ENCODE data around the gene MAP3K15. TPM values are rescaled to one million over a fixed set of nuclear protein-coding genes. Genes with fewer than 3 reads are reported as not detected.

Gene MAP3K15
- total RNA-seq, 1 experiment from 2014 or later = 1.2 TPM

DNA sequence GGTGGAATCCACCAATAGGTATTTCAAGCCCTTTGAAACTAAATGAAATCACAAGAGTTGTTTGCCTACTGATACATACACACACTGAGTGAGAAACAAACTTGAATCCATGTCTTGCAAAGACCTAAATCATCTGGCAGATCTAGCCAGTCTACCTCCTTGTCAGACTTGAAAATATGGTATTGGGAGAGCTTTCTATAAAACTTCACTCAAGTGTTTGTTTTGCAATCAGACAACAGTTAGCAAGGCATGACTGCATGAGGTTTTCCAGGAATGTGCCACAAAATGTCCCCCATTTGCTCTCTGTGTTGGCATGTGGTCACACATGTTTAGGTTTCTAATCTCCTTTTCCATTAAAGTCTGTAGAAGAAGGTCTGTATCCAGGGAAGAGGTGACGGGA lies 52.4 kb downstream of the MAP3K15 start:
- Mint-ChIP-seq H3K4me3 (no peak overlapping the region), H3K9me3 (peaks cover 57 to 62% of the 10 kb centered on the region in 2 experiments), H3K36me3 (ENCODE audit: insufficient read depth in 1 of 3, low read depth in 3 of 3) (peaks cover 0 to 4% (median 0%) of the 10 kb centered on the region in 3 experiments; a peak in 4 of 7 replicates), H3K4me1 (no peaks in the 10 kb centered on the region), H3K27me3 (ENCODE audit: low read depth) (peaks cover 1% of the 10 kb centered on the region; the same call in 1 of the 2 replicates), H3K27ac (no peak overlapping the region)
- no peak overlapping the region for H2AK5ac ChIP-seq (ENCODE audit: insufficient read length, low read length)
- no peak overlapping the region for H2AFZ ChIP-seq (ENCODE audit: low read length)
- H3T11ph ChIP-seq (ENCODE audit: low read length) = no peak overlapping the region
- H3K27me3 ChIP-seq (ENCODE audit: insufficient read depth, low read length) = no peaks in the 10 kb centered on the region
- no peak overlapping the region for H2BK15ac ChIP-seq (ENCODE audit: low read depth, low read length)
- H2BK12ac ChIP-seq (ENCODE audit: insufficient read length, low read depth, low read length) = no peak overlapping the region
- no peak overlapping the region for H3K4me2 ChIP-seq (ENCODE audit: insufficient read depth, insufficient read length, low read length)
- no peak overlapping the region for H3K18ac ChIP-seq (ENCODE audit: insufficient read length, low read depth, low read length)
- H3K14ac ChIP-seq (ENCODE audit: insufficient read depth, low read length) = no peak overlapping the region
- no peak overlapping the region for H3K27ac ChIP-seq (ENCODE audit: insufficient read length, low read depth, low read length)
- H3K56ac ChIP-seq (ENCODE audit: insufficient read length, low read depth, low read length) = no peak overlapping the region
- no peak overlapping the region for H3K4ac ChIP-seq (ENCODE audit: low read depth, low read length)
- WGBS (ENCODE audit: extremely low coverage, insufficient read length, low lambda C conversion rate) = no CpG with 5 or more reads among the region's 1 CpG
- DNase-seq = no peak
- H4K91ac ChIP-seq (ENCODE audit: insufficient read length, low read depth, low read length) = no peak overlapping the region
- no peaks in the 10 kb centered on the region for H3K79me1 ChIP-seq (ENCODE audit: insufficient read depth, low read depth, low read length, poor library complexity, severe bottlenecking)
- H3K79me2 ChIP-seq (ENCODE audit: insufficient read depth, low read length) = no peaks in the 10 kb centered on the region
- peaks cover 46% of the 10 kb centered on the region for H3K9me3 ChIP-seq (ENCODE audit: control insufficient read depth, low read depth, low read length)
- no peaks in the 10 kb centered on the region for H3K23me2 ChIP-seq (ENCODE audit: insufficient read length, low read depth, low read length, poor library complexity, severe bottlenecking)
- H4K20me1 ChIP-seq (ENCODE audit: control insufficient read depth, insufficient read depth, insufficient read length) = no peaks in the 10 kb centered on the region
- H2BK120ac ChIP-seq (ENCODE audit: low read depth, low read length, poor library complexity, severe bottlenecking) = no peak overlapping the region
- H4K8ac ChIP-seq (replicated peaks; ENCODE audit: insufficient read length, low read depth, low read length) = no peak overlapping the region
- no peak overlapping the region for H2BK5ac ChIP-seq (ENCODE audit: insufficient read length, low read length)
- no peak overlapping the region for H3K23ac ChIP-seq (ENCODE audit: insufficient read length, low read depth, low read length)
- TF ChIP-seq, protein P1, sequence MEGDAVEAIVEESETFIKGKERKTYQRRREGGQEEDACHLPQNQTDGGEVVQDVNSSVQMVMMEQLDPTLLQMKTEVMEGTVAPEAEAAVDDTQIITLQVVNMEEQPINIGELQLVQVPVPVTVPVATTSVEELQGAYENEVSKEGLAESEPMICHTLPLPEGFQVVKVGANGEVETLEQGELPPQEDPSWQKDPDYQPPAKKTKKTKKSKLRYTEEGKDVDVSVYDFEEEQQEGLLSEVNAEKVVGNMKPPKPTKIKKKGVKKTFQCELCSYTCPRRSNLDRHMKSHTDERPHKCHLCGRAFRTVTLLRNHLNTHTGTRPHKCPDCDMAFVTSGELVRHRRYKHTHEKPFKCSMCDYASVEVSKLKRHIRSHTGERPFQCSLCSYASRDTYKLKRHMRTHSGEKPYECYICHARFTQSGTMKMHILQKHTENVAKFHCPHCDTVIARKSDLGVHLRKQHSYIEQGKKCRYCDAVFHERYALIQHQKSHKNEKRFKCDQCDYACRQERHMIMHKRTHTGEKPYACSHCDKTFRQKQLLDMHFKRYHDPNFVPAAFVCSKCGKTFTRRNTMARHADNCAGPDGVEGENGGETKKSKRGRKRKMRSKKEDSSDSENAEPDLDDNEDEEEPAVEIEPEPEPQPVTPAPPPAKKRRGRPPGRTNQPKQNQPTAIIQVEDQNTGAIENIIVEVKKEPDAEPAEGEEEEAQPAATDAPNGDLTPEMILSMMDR (conservative IDR thresholded peaks at IDR 0.05) = no peak
- H3K9ac ChIP-seq (ENCODE audit: extremely low read depth, insufficient read length, low read length) = no peak overlapping the region
- H4K5ac ChIP-seq (ENCODE audit: insufficient read length, low read depth, low read length) = no peak overlapping the region
- no peak overlapping the region for H2BK20ac ChIP-seq (ENCODE audit: low read depth, low read length, poor library complexity, severe bottlenecking)
- H3K4me1 ChIP-seq (ENCODE audit: insufficient read depth, low read length) = no peaks in the 10 kb centered on the region
